Measurements from ENCODE around the gene ADAM17.
A peak's percentile ranks its signal among the peaks of the same experiment; 100 is the strongest.
"Not testable (repeated sequence)": the region's sequence is repeated elsewhere in the genome, so short reads cannot be mapped to it uniquely, and the experiment has no call there.

The ADAM17 gene

GRCh38 chr2:9555297-9556120 lies at the start of gene ADAM17:
TSS of gene ADAM17 (minus strand) at chr2:9555830. CDS start at chr2:9555605, 225 bp downstream.
- DNase-seq, result peak; percentile 23 to 97 (median 86)

- no peak for DNase-seq
Measured at GRCh38 chr2:9602412-9602811, 46.8 kb upstream of the ADAM17 start.

- no peak for DNase-seq
Measured at GRCh38 chr2:9601397-9601796, 45.8 kb upstream of the ADAM17 start.

GRCh38 chr2:9599430-9599829 lies 43.8 kb upstream of the ADAM17 start:
- DNase-seq, result no peak

- no peak for DNase-seq
Measured at GRCh38 chr2:9596621-9597311, 41.1 kb upstream of the ADAM17 start.

GRCh38 chr2:9595746-9596145 lies 40.1 kb upstream of the ADAM17 start:
- DNase-seq, result no peak

- DNase-seq, result not testable (repeated sequence)
Measured at GRCh38 chr2:9595256-9595655, 39.6 kb upstream of the ADAM17 start.

- no peak for DNase-seq
Measured at GRCh38 chr2:9594366-9595054, 38.9 kb upstream of the ADAM17 start.

- DNase-seq, result no peak
Measured at GRCh38 chr2:9593925-9594324, 38.3 kb upstream of the ADAM17 start.

GRCh38 chr2:9592699-9593098 lies 37.1 kb upstream of the ADAM17 start:
- DNase-seq, result no peak

- DNase-seq, result no peak
Measured at GRCh38 chr2:9590641-9591040, 35.0 kb upstream of the ADAM17 start.

GRCh38 chr2:9586465-9586864 lies 30.8 kb upstream of the ADAM17 start:
- no peak for DNase-seq

GRCh38 chr2:9585486-9585885 lies 29.9 kb upstream of the ADAM17 start:
- no peak for DNase-seq

- not testable (repeated sequence) for DNase-seq
Measured at GRCh38 chr2:9584902-9585301, 29.3 kb upstream of the ADAM17 start.

- DNase-seq, result no peak
Measured at GRCh38 chr2:9582624-9583023, 27.0 kb upstream of the ADAM17 start.

- DNase-seq, result no peak
Measured at GRCh38 chr2:9578467-9579235, 23.0 kb upstream of the ADAM17 start.

- no peak for DNase-seq
Measured at GRCh38 chr2:9574331-9574730, 18.7 kb upstream of the ADAM17 start.

GRCh38 chr2:9573840-9574239 lies 18.2 kb upstream of the ADAM17 start:
- no peak for DNase-seq

- DNase-seq, result no peak
Measured at GRCh38 chr2:9573013-9573720, 17.5 kb upstream of the ADAM17 start.

- no peak for DNase-seq
Measured at GRCh38 chr2:9570182-9571060, 14.8 kb upstream of the ADAM17 start.

All from nucleus accumbens (tissue), 56 donors.